SU-DHL-6 (cell line): ENCODE data around the gene CNTN4.

ENCODE experiments used
- EZH2phosphoT487 ChIP-seq: fragments of 200-600 bp; sonication (generic), shearing (Covaris generic); conservative IDR thresholded peaks from 2 replicates; pipeline ENCODE4 v1.6.1; 2018; ENCODE audit warnings: mild to moderate bottlenecking, antibody characterized with exemption, low read length, moderate library complexity, mixed read lengths
- TF ChIP-seq, protein P1 (sequence below): fragments of 200-600 bp; sonication (generic); IDR thresholded peaks from one replicate; pipeline ENCODE4 v1.5.1; 2017; ENCODE audit warnings: antibody characterized with exemption, mild to moderate bottlenecking, low read length, moderate library complexity; ENCODE audit not compliant: insufficient read depth, poor library complexity, severe bottlenecking

DNA sequence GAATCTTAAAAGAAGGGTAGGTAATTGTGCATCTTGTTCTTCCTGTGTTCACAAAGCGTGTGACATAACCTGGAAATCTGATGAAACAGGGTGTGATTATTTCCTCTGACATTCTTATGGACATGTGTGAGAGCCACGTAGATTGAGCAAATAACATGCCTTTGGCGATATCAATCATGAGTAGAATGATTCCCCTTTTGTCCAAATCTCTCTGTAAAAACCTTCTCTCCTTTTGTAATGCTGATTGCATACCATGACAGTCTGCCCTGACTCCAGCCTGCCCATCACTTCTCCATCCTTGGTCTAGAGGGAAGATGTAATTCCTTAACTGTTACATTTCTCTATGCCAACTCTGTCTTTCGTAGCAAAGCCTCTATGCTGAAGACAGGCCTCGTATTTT lies 896.5 kb downstream of the CNTN4 start:
- TF ChIP-seq EZH2phosphoT487 = no peak
- TF ChIP-seq, protein P1, sequence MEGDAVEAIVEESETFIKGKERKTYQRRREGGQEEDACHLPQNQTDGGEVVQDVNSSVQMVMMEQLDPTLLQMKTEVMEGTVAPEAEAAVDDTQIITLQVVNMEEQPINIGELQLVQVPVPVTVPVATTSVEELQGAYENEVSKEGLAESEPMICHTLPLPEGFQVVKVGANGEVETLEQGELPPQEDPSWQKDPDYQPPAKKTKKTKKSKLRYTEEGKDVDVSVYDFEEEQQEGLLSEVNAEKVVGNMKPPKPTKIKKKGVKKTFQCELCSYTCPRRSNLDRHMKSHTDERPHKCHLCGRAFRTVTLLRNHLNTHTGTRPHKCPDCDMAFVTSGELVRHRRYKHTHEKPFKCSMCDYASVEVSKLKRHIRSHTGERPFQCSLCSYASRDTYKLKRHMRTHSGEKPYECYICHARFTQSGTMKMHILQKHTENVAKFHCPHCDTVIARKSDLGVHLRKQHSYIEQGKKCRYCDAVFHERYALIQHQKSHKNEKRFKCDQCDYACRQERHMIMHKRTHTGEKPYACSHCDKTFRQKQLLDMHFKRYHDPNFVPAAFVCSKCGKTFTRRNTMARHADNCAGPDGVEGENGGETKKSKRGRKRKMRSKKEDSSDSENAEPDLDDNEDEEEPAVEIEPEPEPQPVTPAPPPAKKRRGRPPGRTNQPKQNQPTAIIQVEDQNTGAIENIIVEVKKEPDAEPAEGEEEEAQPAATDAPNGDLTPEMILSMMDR = no peak
